MM.1S (cell line): ENCODE measurements around the gene SLC13A2.

Source experiments
- DNase-seq: peaks from one replicate; pipeline ENCODE4 v3.0.0-alpha.2; 2015
- H2AFZ ChIP-seq: fragments of 300-600 bp; sonication (generic); 2 replicates; pipeline ENCODE4 v1.6.0; 2016; ENCODE audit warnings: antibody characterized with exemption, low read length
- H3F3A ChIP-seq: fragments of 300-600 bp; sonication (generic); 2 replicates; pipeline ENCODE4 v1.6.1; 2016; ENCODE audit warnings: mild to moderate bottlenecking, antibody characterized with exemption, low read length, moderate library complexity, mixed read lengths; ENCODE audit not compliant: insufficient read depth
- H3K27ac ChIP-seq: fragments of 300-600 bp; sonication (generic); 2 replicates; pipeline ENCODE4 v1.5.1; 2016; ENCODE audit warnings: mild to moderate bottlenecking, low read length
- H3K27me3 ChIP-seq: fragments of 300-600 bp; sonication (generic); replicated peaks from 2 replicates; pipeline ENCODE4 v1.6.0; 2016; ENCODE audit warnings: low read length; ENCODE audit not compliant: insufficient read depth
- H3K36me3 ChIP-seq: fragments of 300-600 bp; sonication (generic); replicated peaks from 2 replicates; pipeline ENCODE4 v1.6.1; 2016; ENCODE audit warnings: mild to moderate bottlenecking, low read length, mixed read lengths; ENCODE audit not compliant: insufficient read depth
- H3K4me1 ChIP-seq: fragments of 300-600 bp; sonication (generic); 2 replicates; pipeline ENCODE4 v1.6.1; 2016; ENCODE audit warnings: low read length, mixed read lengths
- H3K4me2 ChIP-seq: fragments of 300-600 bp; sonication (generic); 2 replicates; pipeline ENCODE4 v1.6.0; 2016; ENCODE audit warnings: low read depth, low read length
- H3K4me3 ChIP-seq: fragments of 300-600 bp; sonication (generic); 2 replicates; pipeline ENCODE4 v1.5.1; 2016; ENCODE audit warnings: low read length, mixed read lengths
- H3K79me2 ChIP-seq: fragments of 300-600 bp; sonication (generic); 2 replicates; pipeline ENCODE4 v1.6.1; 2016; ENCODE audit warnings: mixed run types, low read length, mixed read lengths
- H3K9ac ChIP-seq: fragments of 300-600 bp; sonication (generic); 2 replicates; pipeline ENCODE4 v1.6.1; 2016; ENCODE audit warnings: low read length, mixed read lengths
- H3K9me2 ChIP-seq: fragments of 300-600 bp; sonication (generic); replicated peaks from 2 replicates; pipeline ENCODE4 v1.6.1; 2016; ENCODE audit warnings: mild to moderate bottlenecking, low read length, mixed read lengths; ENCODE audit not compliant: insufficient read depth
- H3K9me3 ChIP-seq: fragments of 300-600 bp; sonication (generic); replicated peaks from 2 replicates; pipeline ENCODE4 v1.6.1; 2016; ENCODE audit warnings: mild to moderate bottlenecking, low read length, mixed read lengths; ENCODE audit not compliant: insufficient read depth
- H4K20me1 ChIP-seq: fragments of 300-600 bp; sonication (generic); 2 replicates; pipeline ENCODE4 v1.6.1; 2016; ENCODE audit warnings: mild to moderate bottlenecking, low read length, moderate library complexity, mixed read lengths; ENCODE audit not compliant: insufficient read depth
- CTCF ChIP-seq: fragments of 300-600 bp; sonication (generic); IDR thresholded peaks from 2 replicates; pipeline ENCODE4 v1.5.1; 2016; ENCODE audit warnings: antibody characterized with exemption, low read length, mixed read lengths
- EZH2 ChIP-seq: fragments of 300-600 bp; sonication (generic); optimal IDR thresholded peaks from 2 replicates; pipeline ENCODE3; 2017; ENCODE audit warnings: low read depth, mild to moderate bottlenecking, antibody characterized with exemption, low read length, mixed read lengths
- EZH2phosphoT487 ChIP-seq: fragments of 300-600 bp; sonication (generic); IDR thresholded peaks from 2 replicates; pipeline ENCODE4 v1.6.1; 2018; ENCODE audit warnings: antibody characterized with exemption, low read length

The SLC13A2 gene

GRCh38 chr17:28534740-28535375, 61.4 kb downstream of the SLC13A2 start:
- Histone ChIP-seq H3K36me3 (no peaks in the 10 kb centered on the region), H3K4me1 (peaks cover 21% of the 10 kb centered on the region), H3K27ac (no peak overlapping the region), H3K9me2 (no peaks in the 10 kb centered on the region), H3K79me2 (no peaks in the 10 kb centered on the region), H3K4me3 (no peak overlapping the region), H3K9me3 (no peaks in the 10 kb centered on the region), H3F3A (0 out of 2 replicates have a peak, but pooled peaks cover 7% of the 10 kb centered on the region), H4K20me1 (0 out of 2 replicates have a peak, but pooled peaks cover 2% of the 10 kb centered on the region), H3K4me2 (no peak overlapping the region), H3K9ac (no peak overlapping the region), H2AFZ (no peak overlapping the region), H3K27me3 (peaks cover 97% of the 10 kb centered on the region)
- no peak for DNase-seq
- TF ChIP-seq EZH2phosphoT487: no peak
- no peak for TF ChIP-seq CTCF
- TF ChIP-seq EZH2: no peak

GRCh38 chr17:28536532-28537218, 63.2 kb downstream of the SLC13A2 start:
- 0 out of 2 replicates have a peak, but pooled peaks cover 2% of the 10 kb centered on the region for H4K20me1 ChIP-seq
- H3K9me2 ChIP-seq: no peaks in the 10 kb centered on the region
- H3K4me3 ChIP-seq: no peak overlapping the region
- no peak overlapping the region for H3K27ac ChIP-seq
- no peak overlapping the region for H3K4me2 ChIP-seq
- TF ChIP-seq EZH2phosphoT487 (no peak), EZH2 (no peak), CTCF (no peak)
- H3K36me3 ChIP-seq: no peaks in the 10 kb centered on the region
- no peak overlapping the region for H2AFZ ChIP-seq
- 0 out of 2 replicates have a peak, but pooled peaks cover 7% of the 10 kb centered on the region for H3F3A ChIP-seq
- no peak overlapping the region for H3K9ac ChIP-seq
- peaks cover 93% of the 10 kb centered on the region for H3K27me3 ChIP-seq
- no peak for DNase-seq
- H3K79me2 ChIP-seq: no peaks in the 10 kb centered on the region
- H3K4me1 ChIP-seq: peaks cover 21% of the 10 kb centered on the region
- no peaks in the 10 kb centered on the region for H3K9me3 ChIP-seq

GRCh38 chr17:28537219-28537610, 63.8 kb downstream of the SLC13A2 start:
- Histone ChIP-seq H3K4me2 (no peak overlapping the region), H3F3A (0 out of 2 replicates have a peak, but pooled peaks cover 7% of the 10 kb centered on the region), H3K9ac (no peak overlapping the region), H3K4me3 (no peak overlapping the region), H3K9me2 (no peaks in the 10 kb centered on the region), H3K79me2 (no peaks in the 10 kb centered on the region), H3K36me3 (no peaks in the 10 kb centered on the region), H3K27me3 (peaks cover 89% of the 10 kb centered on the region), H2AFZ (no peak overlapping the region), H4K20me1 (0 out of 2 replicates have a peak, but pooled peaks cover 2% of the 10 kb centered on the region), H3K4me1 (peaks cover 21% of the 10 kb centered on the region), H3K27ac (no peak overlapping the region), H3K9me3 (no peaks in the 10 kb centered on the region)
- TF ChIP-seq EZH2 (no peak), CTCF (no peak), EZH2phosphoT487 (no peak)
- no peak for DNase-seq
